Measurements from ENCODE around the gene GOLGA3.
"Not testable (repeated sequence)": the region's sequence is repeated elsewhere in the genome, so short reads cannot be mapped to it uniquely, and the experiment has no call there.

Gene GOLGA3

DNA sequence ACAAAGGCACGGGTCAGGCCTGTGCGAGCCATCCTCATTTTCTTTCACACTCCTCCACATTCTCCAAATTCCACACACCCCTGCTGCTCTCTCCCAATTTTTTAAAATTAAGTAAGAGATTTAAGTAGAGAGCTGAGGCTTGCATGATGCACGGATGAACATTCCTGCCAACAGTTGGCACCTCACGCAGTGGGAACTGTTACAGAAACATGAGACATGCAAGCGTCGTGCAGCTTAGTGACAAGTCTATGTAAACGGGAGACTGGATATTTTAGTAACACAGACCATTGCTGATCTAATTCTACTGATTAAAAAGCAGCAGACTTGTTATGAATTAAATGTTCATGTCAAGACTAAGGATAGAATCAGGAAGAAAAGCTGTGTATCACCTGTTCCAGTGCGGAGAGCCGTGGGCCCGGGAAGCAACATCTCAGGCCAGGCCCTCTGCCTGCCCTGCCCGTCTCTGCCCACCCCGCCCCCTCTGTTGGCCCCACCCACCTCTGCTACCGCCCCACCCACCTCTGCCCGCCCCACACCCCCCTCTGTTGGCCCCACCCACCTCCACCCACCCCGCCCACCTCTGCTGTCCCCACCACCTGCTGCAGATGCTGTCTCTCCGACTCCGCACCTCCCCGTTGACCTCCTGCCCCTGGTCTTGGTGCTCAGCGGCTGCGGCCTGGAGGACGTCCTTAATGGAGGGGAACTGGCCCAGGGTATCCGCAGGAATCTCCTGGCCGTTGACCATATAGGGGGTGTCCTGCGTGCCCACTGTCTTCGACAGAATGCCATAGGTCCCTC is 21.2 kb downstream of the GOLGA3 start:
- DNase-seq: no peak

DNA sequence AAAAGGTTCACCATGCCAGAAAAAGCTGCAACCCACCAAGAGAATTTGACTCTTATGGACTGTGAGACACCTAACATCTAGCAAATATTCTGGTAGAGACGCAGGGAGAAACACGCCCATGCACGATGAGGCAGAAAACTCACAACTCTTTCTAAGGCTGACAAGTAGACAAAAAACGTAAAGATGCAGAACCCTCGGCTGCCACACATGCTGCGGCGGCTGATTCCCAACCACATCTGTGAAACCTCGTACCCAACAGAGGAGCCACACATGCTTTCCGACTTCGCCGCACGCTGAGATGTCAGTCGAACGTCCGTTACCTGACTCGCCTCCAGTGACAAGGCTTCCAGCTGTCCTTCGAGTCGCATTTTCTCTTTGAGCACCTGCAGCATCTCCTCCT is 21.8 kb downstream of the GOLGA3 start:
- no peak for DNase-seq

DNA sequence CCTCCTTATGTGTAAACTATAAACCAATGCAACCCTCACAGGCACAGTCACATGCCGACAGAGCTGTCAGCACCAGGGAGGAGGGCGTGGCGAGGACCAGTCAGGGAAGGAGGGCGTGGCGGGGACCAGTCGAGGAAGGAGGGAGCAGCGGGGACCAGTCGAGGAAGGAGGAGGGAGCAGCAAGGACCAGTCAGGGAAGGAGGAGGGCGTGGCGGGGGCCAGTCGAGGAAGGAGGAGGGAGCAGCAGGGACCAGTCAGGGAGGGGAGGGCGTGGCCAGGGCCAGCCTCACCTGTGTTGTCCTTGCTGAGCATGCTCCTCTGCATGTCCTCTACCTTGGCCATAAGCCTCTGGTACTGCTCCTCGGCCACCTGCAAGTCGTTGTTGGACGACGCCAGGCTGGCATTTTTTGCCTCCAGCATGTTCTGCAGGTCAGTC is 24.2 kb downstream of the GOLGA3 start:
- no peak for DNase-seq

DNA sequence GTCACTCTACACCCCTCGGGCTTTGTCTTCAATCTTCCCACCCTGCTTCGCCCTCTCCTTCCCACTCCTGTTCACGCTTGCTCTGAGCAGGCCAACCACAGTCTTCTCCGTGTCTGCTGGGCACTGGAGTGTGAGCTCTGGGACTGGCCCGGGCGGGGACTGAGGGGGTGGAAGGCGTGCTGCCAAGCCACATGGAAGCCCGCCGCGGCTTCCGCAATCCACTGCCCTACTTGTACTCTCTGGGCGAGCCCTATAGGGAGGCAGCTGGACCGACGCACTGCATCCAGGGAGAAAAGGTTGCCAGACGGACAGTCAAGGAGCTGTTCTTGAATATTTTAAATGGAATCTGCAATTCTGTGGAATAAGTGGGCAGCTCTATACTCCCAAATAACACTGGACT is 24.8 kb downstream of the GOLGA3 start:
- DNase-seq: no peak

DNA sequence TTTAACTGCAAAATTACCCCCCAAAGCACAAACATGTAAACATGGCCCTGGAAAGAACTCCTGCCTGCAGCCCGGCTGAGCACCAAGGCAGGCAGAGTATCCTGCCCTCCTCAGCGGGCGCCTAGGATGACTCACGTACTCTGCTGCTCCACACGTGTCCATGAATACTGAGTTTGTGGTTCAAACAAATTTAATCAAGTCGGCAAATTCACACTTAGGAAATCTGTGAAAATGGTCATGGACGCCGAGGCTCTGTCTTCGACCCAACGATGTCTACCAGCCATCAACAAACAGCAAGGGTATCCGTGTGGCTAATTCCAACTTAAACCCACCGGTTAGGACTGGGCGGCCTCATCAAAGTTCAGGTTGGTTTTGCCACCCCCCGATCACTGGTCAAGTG is 25.5 kb downstream of the GOLGA3 start:
- DNase-seq: no peak

DNA sequence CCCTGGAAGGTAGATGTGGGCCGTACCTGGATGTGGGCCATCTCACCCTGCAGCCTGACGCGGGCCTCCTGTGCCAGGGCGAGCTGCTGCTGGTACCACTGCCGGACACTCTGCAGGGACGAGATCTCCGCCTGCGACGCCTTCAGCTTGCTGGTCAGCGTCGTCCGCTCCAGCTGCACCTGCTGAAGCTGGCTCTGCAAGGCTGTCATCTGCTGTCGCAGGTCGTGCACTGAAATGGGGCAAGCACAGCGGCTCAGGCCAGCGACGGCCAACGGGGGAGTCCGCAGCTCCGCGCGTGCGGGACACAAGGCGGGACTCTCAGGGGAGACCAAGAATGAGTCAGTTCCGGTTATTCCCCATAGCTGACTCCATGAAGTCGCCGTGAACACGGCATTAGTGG is 26.9 kb downstream of the GOLGA3 start:
- no peak for DNase-seq

DNA sequence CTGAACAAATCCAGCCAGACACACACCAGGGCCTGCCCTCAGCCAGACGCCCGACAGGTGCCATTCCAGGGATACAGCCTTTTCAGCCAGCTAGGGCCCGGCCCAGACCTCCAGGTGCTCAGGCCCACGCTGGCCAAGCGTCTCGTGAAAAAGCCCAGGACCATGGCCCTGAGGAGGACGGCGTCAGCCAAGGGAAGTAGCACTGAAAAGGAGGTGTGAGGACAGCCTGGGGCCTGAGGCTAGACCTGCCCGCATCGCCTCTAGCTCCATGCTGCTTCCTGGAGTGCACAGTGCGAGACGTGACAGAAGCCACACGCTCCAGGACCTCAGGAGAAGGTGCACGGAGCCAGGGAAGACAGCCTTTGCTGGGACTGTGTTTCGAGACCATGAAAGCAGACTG is 29.8 kb downstream of the GOLGA3 start:
- no peak for DNase-seq

DNA sequence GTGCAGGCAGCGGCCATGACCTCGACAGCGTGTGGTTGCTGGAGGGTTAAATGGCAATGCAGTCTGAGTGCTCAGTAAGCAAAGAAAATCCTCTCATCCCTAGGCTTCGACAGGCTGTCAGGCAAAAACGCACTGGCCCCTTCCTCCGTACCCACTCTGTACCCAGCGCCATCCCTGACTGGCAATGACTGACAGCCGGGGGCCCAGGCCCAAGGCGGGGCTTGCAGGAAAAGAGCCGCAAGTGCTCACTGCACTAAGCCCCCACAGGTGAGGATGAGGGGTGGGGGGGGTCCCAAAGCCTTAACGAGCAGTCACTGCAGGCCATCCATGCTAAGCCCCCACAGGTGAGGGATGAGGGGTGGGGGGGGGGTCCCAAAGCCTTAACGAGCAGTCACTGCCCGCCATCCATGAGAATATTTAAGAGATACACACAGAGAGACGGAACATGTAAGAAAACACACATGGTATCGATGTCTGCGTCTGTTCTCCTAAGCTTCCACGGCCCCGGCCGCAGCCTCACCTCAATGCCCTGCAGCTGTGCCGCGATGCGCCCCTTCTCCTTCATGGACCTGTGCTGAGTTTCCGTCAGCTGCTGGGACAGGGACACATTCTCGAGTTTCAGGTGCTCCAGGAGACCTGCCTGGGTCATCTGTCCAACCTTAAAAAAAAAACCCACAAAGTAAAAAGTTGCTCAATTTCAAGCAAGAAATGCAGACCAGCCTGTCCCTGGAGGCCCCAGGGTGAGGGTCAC is 30.7 kb downstream of the GOLGA3 start:
- no peak for DNase-seq

DNA sequence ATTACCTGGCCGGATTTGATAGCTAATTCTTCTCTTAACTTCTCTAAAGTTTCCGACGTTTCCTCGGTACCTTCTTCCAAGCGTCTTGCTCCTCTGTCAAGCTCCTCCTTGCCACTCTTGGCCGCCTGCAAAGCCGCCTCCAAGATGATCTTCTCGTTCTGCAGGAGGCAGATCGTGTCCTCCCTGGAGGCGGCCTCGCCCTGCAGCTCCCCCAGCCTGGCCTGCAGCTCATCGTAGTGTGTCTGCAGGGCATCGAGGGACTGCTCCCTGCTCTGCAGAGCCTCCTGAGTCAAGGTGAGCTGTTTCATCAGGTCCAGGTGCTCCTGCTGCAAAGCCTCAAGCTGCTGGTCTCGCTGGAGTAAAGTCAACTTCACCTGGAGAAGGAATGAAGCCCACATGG is 32.8 kb downstream of the GOLGA3 start:
- DNase-seq: no peak

DNA sequence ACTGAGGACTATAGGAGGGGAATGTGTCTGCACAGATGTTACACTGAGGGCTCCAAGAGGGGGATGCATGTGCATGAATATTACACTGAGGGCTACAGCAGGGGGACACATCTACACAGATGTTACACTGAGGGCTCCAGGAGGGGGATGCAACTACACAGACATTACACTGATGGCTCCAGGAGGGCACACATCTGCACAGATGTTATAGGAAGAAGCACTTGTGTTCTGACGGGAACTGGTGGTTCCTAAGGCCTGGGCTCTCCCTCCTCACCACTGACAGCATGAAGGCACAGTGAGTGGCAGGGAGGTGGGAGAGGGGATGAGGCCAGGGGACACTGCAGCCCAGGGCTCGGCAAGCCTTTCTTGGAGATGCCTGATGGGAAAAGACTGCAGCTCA is 36.7 kb downstream of the GOLGA3 start:
- not testable (repeated sequence) for DNase-seq

DNA sequence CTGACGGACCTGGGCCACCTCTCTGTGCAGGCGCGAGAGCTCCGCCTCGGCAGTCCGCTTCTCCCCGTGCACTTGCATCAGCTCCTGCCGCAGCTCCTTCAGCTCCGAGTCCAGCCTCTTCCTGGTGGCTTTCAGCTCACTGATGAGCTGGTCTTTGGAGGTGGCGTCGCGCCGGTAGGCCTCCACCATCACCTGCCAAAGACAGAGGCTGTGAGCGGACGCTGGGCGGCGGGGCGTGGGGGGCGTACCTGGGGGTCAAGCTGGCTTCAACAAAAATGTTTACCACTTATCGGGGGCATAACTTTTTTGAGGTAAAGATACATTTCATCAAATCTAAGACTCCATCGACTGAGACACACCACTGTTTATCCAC is 39.6 kb downstream of the GOLGA3 start:
- DNase-seq: no peak

DNA sequence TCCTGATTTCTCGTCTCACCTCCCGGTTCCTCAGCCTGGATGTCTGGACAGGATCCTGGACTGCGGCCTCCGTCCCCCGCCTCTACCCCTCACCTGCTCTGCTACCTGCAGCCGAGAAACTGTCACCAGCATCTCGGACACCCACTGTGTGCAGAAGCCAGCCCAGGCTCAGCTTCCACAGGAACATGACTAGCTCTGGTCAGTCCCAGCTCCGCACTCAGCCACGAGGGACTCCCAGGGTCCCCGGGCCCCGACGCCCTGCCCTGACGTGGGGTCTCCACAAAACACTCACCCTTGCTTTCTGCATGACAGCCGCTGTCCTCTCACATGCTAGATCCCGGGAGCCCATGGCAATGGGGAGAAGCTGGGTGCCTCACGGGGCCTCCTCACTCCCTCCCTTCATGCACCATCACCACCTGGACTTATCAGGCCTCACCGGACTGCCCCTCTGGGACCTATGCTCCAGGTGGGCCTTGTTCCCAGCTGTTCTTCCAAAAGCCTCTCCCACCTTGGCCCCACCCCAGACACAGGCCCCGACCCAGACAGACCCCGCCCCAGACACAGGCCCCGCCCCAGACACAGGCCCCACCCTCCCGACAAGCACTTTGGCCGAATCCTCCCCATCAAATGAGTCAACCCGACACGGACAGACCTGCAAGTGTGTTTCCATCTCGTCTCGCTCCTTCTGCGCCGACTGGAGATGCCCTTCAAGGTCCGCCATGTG is 40.1 kb downstream of the GOLGA3 start:
- no peak for DNase-seq

DNA sequence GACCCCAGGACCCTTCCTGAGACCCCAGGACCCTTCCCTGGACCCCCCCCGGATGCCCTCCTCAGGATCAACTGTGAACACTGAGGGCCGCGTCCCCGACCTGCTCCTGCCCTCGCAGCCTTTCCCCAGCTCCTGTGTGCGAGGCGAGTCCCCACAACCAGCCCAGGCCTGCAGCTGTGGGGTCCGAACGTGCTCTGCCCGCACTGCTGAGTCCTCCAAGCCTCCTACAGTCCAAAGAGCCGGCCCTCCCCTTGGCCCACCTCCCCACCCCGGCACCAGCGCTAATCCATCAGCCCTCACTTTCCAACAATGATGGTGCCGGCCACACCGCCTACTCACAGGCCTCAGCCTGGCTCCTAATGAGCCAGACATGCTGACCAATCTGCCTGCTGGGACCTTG is 40.8 kb downstream of the GOLGA3 start:
- no peak for DNase-seq

DNA sequence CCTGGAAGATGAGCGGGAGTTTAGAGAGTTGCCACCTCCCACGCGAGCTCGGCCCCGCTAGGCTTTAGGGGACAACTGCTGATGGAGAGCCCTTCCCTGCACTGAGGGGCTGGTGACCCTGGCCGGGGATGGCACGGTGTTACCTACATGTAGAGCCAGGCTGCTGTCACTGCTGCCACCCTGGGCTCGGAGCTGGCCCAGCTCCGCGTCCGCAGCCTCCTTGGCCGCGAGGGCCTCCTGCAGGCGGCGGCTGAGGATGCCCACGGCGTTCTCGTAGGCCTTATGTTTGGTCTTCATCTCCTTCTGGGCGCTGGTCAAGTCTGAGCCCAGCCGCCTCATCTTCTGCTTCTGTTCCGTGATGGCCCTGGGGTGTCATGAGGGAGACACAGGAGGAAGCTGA is 42.5 kb downstream of the GOLGA3 start:
- no peak for DNase-seq

DNA sequence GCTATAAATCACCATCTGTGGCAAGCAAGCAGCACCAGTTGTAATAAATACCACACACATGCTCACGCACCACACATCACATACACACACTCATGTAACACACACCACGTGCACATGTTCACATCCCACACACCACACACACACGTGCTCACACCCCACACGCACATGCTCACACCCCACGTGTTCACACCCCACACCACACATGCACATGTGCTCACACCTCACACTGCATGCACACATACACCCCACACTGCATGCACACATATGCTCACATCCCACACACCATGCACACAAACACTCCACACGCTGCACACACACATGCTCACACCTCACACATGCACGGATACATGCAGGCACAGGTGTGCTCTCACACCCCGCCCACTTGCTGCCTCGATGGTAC is 44.1 kb downstream of the GOLGA3 start:
- no peak for DNase-seq

DNA sequence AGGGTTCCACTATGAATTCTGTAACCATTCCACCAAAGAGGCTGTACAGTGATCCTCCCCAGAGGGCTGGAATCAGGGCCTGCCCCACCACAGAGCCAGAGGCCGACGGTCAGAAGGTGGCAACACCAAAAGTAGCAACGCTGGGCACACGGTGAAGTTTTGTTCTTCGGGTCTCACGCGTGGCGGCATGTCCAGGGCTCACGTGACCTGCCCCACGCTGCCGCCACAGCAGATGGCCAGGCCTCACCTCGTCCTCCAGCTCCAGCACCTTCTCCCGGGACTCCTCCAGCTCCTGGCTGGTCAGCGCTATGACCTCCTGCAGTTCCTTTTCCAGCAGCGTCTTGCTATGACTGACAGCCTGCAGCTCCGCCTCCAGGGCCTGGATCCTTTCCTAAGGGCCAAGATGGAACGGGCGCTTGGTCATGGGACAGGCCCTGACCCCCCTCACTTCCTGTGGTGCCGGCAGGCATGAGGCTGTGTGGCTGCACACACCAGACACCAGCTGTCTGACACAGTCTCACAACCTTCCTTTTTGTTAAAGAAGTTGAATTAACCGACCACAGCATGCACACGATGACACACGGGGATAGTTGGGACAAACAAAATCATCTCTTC is 44.6 kb downstream of the GOLGA3 start:
- DNase-seq: no peak

DNA sequence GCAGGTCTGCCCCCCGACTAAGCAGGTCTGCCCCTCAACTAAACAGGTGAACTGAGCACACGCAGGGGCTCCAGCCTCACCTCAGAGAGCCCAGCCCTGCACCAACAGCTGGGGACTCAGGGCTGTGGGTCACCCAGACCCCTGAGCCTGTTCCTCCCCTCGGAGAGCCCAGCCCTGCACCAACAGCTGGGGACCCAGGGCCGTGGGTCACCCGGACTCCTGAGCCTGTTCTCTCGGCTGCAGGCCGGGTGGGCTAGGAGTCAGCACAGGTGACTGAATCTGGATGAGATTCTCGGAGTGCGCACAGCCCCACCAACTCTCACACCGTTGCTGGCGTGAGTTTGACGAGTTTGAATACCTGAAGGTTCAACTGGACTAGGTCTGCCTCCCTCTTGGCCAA is 46.7 kb downstream of the GOLGA3 start:
- no peak for DNase-seq

DNA sequence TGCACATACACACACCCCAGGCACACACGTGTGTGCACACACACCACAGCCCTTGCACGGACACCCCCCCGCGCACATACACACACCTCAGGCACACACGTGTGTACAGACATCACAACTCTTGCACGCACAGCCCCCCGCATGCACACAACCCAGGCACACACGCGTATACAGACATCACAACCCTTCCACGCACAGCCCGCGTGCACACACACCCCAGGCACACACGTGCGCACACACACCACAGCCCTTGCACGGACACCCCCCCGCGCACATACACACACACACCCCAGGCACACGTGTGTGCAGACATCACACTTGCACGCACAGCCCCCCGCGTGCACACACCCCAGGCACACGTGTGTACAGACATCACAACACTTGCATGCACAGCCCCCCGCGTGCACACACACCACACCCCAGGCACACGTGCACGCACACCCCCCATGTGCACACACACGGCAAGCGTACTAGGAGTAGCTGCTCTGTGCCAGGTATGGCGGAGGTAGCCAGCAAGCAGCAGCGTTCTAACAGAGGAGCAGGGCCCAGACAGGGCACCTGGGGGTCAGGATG is 48.8 kb downstream of the GOLGA3 start:
- no peak for DNase-seq

DNA sequence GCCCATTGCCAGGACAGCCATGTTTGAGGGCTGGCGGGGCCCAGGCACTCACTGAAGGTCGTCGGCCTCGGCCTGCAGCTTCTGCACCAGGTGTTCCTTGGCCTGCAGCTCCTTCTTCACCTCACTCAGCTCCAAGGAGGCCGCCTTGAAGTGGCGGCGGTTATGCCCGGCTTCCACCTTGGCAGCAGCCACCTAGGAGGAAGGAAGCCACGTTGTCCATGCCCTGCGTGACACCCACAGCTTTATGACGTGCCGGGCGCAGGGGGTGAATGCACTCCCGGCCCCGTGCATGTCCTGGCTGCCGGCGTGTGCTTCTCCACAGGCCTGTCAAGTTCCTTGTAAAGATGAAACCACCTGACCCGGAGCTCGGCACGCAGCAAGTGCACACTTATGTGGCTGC is 51.1 kb downstream of the GOLGA3 start:
- no peak for DNase-seq

DNA sequence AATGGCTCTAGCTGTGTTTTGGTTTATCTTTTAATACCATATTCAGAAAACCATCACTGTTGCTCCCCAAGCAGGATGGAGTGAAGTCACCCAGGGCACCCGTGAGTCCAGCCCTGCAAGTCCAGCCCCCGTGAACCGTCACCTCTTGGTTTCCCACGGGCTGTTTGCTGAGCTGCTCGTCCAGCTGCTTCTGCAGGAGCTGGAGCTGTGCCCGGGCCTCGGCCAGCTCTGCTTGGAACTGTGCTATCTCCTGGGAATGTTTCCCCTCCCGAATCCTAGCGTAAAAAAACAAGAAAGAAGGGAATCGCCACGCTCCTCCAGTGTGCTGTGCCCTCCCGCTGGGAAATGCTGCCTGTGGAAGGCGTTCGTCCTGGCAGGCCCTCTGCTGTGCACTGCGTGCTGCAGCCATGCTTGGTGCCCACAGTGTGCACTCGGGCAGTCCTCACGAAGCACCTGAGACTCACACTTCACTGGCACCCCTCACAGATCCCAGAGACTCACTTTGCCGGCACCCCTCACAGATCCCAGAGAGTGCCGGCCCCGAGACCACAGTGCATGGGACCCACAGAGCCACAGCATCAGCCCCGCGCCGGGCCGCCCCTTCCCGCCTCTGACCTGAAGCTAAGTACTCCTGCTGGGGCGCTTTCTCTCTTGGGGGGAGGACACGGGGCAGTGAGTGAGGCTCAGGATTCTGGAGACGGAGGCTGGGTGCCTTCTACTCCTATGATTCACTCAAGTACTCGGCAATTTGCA is 51.7 kb downstream of the GOLGA3 start:
- no peak for DNase-seq

DNA sequence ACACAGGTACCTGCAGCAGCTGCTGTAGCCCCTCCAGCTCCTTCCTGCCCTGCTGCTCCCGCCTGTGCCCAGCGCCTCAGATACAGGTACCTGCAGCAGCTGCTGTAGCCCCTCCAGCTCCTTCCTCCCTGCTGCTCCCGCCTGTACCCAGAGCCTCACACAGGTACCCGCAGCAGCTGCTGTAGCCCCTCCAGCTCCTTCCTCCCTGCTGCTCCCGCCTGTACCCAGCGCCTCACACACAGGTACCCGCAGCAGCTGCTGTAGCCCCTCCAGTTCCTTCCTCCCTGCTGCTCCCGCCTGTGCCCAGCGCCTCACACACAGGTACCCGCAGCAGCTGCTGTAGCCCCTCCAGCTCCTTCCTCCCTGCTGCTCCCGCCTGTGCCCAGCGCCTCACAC is 52.4 kb downstream of the GOLGA3 start:
- not testable (repeated sequence) for DNase-seq

DNA sequence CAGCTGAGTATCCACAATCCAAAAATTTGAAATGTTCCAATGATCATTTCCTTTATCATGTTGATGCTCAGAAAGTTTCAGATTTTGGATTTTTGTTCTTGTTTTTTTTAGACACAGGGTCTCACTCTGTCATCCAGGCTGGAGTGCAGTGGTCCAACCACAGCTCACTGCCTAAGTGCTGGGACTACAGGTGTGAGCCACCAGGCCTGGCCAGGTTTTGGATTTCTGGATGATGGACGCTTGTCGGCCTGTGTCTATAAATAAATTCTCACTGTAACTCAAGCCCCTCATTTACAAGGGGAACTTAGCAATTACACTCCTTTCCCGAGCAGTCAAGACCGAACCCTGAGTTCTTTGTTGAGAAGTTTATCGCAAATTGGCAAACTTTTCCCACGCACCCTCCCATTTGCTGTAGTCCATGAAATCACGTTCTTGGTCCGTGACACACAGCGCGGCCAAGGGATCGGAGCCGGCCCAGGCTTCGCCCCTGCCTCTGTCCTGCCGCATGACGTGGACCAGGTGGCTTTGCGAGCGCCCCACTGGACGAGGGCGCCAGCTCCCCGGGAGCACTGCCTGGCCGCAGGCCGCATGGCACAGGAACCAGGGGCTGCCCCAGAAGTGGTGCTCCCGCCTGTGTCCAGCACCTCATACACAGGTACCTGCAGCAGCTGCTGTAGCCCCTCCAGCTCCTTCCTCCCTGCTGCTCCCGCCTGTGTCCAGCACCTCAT is 53.0 kb downstream of the GOLGA3 start:
- DNase-seq: no peak

All from stimulated activated naive CD4-positive, alpha-beta T cell treated with Interleukin-2 at 50 U/mL for 16 hours (primary cell).